AML-193 (cell line): ENCODE measurements around the gene THOC6.

Source experiments
- DNase-seq, 2 experiments: peaks; one replicate each; lab custom pipeline; 2025; lab: John Stamatoyannopoulos, UW

THOC6 gene

GRCh38 chr16:2991566-2992261, 32.1 kb upstream of the THOC6 start:
- DNase-seq = no peak

GRCh38 chr16:2992383-2993081, 31.3 kb upstream of the THOC6 start:
- DNase-seq = no peak

- no peak for DNase-seq
These were observed 27.5 kb upstream of the THOC6 start for GRCh38 chr16:2996298-2996697.

GRCh38 chr16:2999929-3000328, 23.9 kb upstream of the THOC6 start:
- DNase-seq = no peak

GRCh38 chr16:3000540-3000939, 23.3 kb upstream of the THOC6 start:
- DNase-seq = no peak

GRCh38 chr16:3001316-3001715, 22.5 kb upstream of the THOC6 start:
- DNase-seq = no peak

GRCh38 chr16:3003582-3004270, 20.1 kb upstream of the THOC6 start:
- peak; percentile 96 to 97 for DNase-seq

- no peak for DNase-seq
These were observed 19.5 kb upstream of the THOC6 start for GRCh38 chr16:3004319-3004718.

- peak; percentile 25 to 40 for DNase-seq
These were observed 19.0 kb upstream of the THOC6 start for GRCh38 chr16:3004781-3005284.

- DNase-seq = peak; percentile 41 to 58
These were observed 16.5 kb upstream of the THOC6 start for GRCh38 chr16:3007059-3007956.

- peak; percentile 58 to 77 for DNase-seq
These were observed 15.7 kb upstream of the THOC6 start for GRCh38 chr16:3007957-3008689.

GRCh38 chr16:3008690-3009037, 15.2 kb upstream of the THOC6 start:
- DNase-seq = no peak

GRCh38 chr16:3009568-3010390, 14.1 kb upstream of the THOC6 start:
- no peak for DNase-seq

GRCh38 chr16:3010510-3010909, 13.3 kb upstream of the THOC6 start:
- DNase-seq = no peak

GRCh38 chr16:3012246-3012645, 11.6 kb upstream of the THOC6 start:
- no peak for DNase-seq

GRCh38 chr16:3012828-3013420, 10.9 kb upstream of the THOC6 start, which contains the start of gene CLDN9:
Gene CLDN9 (plus strand): TSS chr16:3012923. CDS start chr16:3013363, 440 bp downstream.
- DNase-seq = no peak

GRCh38 chr16:3013491-3013951, 10.3 kb upstream of the THOC6 start:
- DNase-seq = no peak

- no peak for DNase-seq
These were observed 9.7 kb upstream of the THOC6 start for GRCh38 chr16:3013998-3014690.

GRCh38 chr16:3014971-3015370, 8.9 kb upstream of the THOC6 start:
- no peak for DNase-seq
